LHCN-M2 (cell line): ENCODE results near the gene CLPTM1. TPM values are rescaled to one million over a fixed set of nuclear protein-coding genes. Genes with fewer than 3 reads are reported as not detected.

Source experiments
- total RNA-seq: library from RNA; depleted of rRNA; stranded (reverse); fragments of >200 nt; gene quantifications from 2 replicates; pipeline ENCODE4 v1.2.3, GENCODE V29; 2014; rRNA removed

The CLPTM1 gene
- total RNA-seq, 1 experiment from 2014 or later: 58.2 TPM

Other genes with a start within 250 kb of the CLPTM1 start
- gene BCL3, start 206.7 kb upstream of the CLPTM1 start, total RNA-seq: 10.0 and 18.1 TPM in 2 replicates
- not detected in 2 replicates for gene CBLC, start 177.5 kb upstream of the CLPTM1 start, total RNA-seq
- gene BCAM, start 146.3 kb upstream of the CLPTM1 start, total RNA-seq: 3.3 and 3.5 TPM in 2 replicates
- gene NECTIN2, start 109.1 kb upstream of the CLPTM1 start, total RNA-seq: 68.4 and 79.6 TPM in 2 replicates
- 154 and 190 TPM in 2 replicates for gene TOMM40, start 64.1 kb upstream of the CLPTM1 start, total RNA-seq
- gene APOE, start 49.6 kb upstream of the CLPTM1 start, total RNA-seq: 25.3 and 84.6 TPM in 2 replicates
- gene APOC1, start 40.8 kb upstream of the CLPTM1 start, total RNA-seq: 2.5 and 5.1 TPM in 2 replicates
- not detected in 2 replicates for gene APOC4, start 13.1 kb upstream of the CLPTM1 start, total RNA-seq
- not detected in 2 replicates for gene APOC2, start 9.3 kb upstream of the CLPTM1 start, total RNA-seq
- gene RELB, start 46.1 kb downstream of the CLPTM1 start, total RNA-seq: 4.1 and 4.5 TPM in 2 replicates
- 76.0 and 89.8 TPM in 2 replicates for gene CLASRP, start 83.7 kb downstream of the CLPTM1 start, total RNA-seq
- not detected in 2 replicates for gene ZNF296, start 121.1 kb downstream of the CLPTM1 start, total RNA-seq
- gene GEMIN7, start 123.9 kb downstream of the CLPTM1 start, total RNA-seq: 27.6 and 44.9 TPM in 2 replicates
- 43.9 and 46.2 TPM in 2 replicates for gene PPP1R37, start 137.8 kb downstream of the CLPTM1 start, total RNA-seq
- 0.06 TPM in 1 of 2 replicates, not detected in the other for gene NKPD1, start 205.6 kb downstream of the CLPTM1 start, total RNA-seq
- gene TRAPPC6A, start 222.9 kb downstream of the CLPTM1 start, total RNA-seq: 5.3 and 10.4 TPM in 2 replicates
- gene BLOC1S3, start 223.4 kb downstream of the CLPTM1 start, total RNA-seq: 5.9 and 7.1 TPM in 2 replicates